Brain pericyte (primary cell): Measurements from ENCODE around the gene SH3BP4.

Experiments
- DNase-seq: peaks from one replicate; pipeline ENCODE4 v3.0.0-alpha.2; 2012; ENCODE audit warnings: low read depth, low spot score

SH3BP4 gene

DNA sequence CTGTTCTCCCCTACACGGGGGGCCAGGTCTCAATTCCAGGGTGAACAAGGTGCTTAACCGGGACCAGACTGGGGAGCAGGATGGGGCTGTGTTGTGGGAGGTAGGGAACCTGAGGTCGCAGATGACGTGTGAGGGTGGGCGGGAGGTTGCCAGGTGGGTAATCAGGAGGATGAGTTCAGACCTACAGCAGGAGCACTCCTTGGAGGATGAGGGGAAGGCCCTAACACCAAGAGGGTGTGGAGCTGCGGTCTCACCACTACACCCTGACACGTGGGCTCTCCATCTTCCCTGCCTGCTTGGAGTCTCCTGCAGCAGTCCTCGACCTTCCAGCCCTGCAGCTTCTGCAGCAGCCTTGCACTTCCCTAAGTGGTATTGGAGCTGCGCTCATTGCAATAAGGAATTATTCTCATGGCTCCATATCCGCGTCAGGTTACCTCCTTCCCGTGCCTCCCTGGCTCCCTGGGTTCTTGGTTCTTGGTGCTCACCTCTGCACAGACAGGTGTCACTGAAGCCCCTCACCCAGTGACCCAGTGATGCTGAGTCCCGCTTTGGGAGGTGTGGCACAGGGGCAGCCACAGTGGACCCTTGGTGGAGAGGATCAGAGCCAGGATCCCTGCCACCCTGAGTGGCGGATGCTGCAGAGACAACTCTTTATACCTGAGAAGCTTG is 15.5 kb downstream of the SH3BP4 start:
- DNase-seq = no peak

DNA sequence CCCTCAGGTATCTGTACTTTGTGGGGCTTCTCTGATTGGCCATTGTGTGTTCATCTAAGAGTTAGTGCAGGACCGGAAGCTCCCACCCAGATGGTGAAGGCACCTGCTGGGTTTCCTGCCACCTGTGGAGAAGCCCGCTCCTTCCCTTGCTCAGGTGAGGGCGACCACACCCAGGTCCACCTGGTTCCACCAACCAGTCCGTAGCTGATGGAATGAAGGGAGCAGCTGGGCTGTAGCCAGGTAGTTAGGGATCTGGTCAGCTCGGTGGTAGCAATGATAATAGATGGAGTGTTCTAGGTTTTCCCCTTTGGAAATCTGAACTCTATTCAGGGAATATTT is 16.0 kb downstream of the SH3BP4 start:
- DNase-seq = no peak

DNA sequence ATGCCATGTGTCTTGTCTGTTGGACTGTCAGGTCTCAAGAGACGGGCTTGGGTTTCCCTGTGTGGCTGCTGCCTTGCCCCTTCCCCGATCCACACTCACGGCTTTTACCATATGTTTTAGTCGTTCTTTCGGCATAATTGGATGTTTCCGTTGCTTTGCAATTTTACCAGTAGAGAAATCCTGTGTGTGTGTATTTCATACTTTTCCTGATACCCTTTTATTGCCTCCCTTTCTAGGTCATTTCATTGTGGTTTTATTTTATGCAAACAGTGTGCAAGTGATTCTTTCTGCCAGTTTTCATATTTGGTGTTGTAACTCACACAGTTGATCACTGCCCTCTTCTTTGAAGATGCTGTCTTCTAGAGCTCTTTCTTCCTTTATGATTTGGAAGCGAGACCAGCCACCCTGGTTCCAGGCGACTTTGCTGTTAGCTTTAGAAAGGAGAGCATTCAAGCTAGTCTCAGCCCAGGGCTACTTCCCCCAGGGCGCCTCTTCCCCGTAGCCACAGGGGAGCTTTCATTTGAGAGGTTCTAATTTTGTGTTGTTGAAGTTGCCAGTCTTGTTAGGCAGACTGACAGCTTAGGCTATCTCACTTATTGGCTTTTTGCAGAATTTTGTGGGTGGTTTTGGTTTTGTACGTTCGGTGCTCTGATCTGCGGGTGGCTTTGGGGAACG is 17.0 kb downstream of the SH3BP4 start:
- no peak for DNase-seq

DNA sequence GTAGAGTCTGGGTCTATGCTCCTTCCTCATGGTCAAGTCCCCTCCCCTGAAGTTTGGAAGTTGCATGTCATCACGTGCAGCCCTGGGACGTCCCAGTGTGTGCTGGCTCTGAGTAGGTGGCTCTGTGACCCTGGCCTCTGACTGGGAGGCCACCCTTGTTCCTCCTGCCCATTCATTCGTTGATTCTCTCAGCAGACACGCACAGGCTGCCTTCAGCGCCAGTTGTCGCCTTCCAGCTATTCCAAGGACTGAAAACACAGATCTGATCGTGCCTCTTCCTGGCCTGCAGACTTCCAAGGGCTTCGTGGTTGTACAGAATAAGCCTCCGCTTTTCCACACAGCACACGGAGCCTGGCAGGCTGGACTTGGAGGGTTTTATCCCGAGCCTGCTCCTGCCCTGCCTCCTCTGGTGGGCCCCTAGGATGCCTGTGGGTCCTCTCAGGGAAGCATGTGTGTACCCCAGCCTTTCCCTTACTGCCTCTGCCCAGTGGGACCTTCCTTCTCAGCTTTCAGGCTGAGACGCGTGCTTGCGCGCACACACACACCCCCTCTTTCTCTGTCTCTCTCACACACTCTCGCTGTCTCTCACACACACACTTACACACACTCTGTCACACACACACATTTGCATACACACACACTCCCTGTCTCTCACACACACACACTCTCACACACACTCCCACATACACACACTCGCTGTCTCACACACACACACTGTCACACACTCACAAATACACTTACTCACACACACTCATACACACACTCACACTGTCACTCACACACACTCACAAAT is 17.7 kb downstream of the SH3BP4 start:
- DNase-seq = no peak

DNA sequence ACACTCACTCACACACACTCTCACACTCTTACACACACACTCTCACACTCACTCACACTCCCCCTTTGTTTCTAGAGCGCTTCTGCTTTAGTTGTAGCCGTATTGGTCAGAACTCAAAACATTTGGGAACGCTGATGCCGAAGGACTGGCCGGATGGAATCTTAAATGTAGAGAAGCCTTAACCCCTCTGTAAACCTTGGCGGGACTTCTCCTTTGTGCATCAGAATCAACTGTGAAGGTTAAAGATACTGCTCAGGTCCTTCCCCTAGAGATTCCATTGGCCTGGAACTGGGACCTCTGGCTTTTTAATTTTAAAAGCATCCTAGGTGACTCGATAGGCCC is 18.3 kb downstream of the SH3BP4 start:
- no peak for DNase-seq

DNA sequence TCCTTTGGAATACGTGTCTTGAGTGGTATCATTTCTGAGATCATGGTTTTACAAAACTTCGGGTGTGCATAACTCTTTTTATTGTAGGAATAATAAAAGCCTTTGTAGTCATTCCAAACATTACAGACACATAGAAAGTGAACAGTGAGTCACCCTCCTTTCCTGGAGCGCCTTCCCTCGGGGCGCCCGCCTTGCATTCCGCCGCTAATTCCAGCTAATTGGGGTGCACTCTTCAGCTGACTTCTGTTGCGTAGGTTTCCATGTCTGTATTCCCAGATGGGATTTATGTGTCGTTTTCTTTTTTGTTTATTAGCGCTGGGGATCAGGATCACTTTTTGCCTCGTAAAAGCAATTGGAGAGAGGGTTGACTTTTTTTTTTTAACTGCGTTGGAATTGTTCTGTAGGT is 18.7 kb downstream of the SH3BP4 start:
- DNase-seq = no peak

DNA sequence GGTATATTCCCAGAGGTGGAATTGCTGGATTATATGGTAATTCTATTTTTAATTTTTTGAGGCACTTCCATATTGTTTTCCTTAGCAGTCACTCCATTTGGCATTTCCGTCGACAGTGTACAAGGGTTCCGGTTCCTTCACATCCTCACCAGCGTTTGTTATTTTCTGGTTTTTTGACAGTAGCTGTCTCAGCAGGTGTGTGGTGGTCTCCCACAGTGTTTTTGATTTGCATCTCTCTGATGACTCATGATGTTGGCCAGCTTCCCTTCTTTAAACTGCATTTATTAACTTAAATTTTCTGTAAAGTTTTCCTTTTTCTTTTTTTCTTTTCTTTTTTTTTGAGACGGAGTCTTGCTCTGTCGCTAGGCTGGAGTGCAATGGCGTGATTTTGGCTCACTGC is 19.7 kb downstream of the SH3BP4 start:
- no peak for DNase-seq

DNA sequence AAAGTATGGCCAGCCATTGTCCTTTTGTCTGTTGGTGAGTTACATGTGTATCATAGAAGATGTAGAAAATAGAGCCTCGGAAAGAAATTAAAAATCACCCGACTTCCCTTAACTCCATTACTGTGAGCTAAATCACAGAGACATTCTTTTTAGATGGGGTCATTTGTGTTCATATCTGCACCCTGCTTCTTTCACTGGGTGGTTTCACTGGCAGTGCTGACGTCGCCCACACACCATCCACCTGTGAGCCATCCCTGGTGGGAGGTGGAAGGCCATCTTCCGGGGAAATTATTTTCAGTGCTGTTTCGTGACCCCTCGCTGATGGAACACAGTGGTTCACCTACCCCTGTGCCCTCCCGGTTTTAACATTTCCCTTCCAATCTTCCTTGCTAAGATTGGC is 21.2 kb downstream of the SH3BP4 start:
- DNase-seq = no peak

DNA sequence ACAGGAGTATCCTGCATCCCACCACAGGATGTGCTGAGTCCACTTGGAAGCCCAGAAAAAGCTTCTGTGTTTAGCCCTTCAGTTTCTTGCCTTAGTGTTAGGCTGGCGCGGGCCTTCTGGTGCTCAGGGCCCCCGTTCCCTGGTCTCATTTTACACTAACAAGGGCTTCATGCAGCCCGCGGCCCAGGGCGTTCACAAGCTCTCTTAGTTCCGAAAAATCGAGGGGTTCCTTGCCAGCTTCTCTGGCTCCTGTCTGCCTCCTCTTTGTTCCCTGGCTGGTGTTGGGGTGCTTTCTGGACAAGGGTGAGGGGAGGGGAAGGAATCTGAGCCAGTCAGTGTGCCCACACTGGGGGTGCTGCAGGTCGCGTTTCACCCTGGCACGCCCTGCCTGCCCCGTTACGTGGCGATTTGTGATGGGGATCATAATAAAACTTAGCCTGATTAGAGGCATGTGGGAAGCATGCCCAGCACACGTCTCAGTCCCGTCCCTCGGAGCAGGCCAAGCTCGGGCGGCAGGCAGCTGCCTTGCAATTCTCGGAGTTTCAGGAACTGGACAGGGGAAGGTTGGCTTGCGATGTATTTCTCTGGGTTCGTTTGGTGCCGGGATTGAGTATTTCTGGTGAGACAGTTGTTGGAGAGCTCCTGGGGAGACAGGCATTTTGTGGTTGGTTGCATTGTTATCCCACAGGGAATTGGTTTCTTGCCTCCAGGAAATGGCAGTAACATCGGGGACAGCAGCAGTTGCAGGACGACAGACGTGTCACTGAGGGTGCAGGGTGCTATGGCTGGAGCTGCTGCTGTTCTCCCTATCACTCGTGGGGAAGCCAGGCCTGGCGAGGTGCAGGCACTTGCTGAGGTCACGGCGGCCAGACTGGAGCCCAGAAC is 22.9 kb downstream of the SH3BP4 start:
- DNase-seq = no peak

DNA sequence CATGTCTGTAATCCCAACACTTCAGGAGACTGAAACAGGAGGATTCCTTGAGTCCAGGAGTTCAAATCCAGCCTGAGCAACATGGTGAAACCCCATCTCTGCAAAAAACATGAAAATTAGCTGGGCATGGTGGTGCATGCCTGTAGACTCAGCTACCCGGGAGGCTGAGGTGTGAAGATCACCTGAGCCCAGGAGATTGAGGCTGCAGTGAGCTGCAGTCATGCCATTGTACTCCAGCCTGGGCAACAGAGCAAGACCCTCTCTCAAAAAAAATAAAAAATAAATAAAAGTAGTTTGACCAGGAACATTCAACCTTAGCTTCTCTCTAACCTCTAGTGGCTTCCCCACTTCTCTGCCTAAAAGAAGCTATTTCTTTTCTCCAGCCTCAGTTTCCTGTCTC is 23.8 kb downstream of the SH3BP4 start:
- DNase-seq = no peak

DNA sequence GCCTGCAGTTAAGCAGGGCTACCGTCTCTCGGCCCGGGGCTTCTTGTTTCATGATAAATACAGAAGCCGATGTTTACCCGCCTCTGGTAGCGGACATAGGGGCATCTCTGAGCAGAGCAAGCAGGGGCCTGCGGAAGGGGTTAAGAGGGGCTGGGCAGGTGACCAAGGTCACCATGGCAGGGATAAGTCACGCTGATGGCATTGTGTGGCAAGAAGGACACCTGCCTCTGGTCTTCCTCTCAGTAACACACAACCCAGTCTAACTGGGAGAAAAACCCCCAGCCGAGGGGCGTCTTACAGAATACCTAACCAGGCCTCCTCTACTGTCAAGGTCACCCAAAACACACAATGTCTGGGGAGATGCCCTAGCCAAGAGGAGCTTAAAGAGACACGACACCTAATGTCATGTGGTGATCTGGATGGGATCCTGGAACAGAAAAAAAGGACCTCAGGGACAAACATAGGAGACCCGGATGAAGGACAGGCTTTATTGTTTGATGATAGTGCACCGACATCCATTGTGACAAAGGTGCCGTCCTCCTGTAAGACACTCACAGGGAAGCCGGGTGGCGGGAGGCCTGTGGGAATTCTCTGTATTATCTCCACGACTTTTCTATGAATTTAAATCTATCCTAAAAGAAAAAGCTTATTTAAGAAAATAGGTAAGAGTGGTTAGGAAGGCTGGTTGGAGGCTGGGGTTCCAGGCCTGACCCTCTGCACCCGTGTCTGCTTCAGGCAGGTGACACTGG is 24.8 kb downstream of the SH3BP4 start:
- no peak for DNase-seq

DNA sequence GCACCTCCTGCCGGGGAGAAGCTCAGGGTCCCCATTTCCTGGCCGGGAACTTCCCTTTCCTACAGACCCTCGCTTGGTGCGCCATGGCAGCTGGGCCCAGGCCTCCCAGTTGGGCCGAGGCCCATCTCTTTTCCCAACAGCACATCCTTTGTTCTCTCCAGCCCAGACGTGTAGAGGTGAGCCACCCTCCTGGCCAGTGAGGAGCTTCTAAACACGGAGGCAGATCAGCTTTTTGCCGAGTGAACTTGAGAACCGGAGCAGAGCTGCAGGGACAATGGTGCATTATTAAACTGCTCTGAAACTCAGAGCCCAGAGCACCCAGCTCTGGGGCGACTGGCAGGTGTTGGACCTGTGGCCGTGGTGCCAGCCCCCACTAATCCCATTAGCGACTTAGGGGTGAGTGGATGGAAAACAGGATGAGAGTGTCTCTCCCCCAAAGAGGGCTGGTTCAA is 25.4 kb downstream of the SH3BP4 start:
- no peak for DNase-seq

DNA sequence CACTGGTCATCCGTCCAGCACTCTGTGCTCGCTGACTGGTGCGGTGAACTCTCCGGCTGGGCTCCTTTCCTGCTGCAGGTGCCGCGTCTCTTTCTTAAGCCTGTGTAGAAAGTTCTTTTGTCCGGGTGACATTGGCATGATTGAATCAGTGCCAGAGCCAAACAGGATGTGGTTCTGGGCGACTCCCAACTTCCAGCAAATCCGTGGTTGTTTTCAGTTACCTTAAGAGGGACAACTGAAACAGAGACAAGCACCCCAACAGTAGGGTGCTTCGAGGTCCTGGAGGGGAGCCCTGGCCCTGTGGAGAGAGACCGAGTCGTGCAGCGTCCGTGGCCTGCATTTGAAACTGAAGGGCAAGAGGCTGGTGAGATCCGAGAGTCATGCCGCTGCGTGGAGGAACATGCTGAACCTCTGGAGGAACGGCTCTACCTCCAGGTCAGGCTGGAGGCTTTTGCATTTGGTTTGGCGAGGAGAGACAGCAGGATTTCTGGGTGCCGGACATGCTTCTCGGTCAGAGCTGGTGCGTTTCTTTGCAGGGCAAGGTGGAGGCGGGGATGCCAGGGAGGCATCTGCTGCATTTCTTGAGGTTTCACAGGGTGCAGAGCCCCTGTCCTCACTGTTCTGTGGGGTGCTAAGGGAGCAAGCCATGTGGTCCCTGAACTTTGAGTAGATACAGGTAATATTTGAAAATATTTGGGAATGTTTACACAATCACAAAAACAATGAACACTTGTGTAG is 26.8 kb downstream of the SH3BP4 start:
- DNase-seq = no peak

DNA sequence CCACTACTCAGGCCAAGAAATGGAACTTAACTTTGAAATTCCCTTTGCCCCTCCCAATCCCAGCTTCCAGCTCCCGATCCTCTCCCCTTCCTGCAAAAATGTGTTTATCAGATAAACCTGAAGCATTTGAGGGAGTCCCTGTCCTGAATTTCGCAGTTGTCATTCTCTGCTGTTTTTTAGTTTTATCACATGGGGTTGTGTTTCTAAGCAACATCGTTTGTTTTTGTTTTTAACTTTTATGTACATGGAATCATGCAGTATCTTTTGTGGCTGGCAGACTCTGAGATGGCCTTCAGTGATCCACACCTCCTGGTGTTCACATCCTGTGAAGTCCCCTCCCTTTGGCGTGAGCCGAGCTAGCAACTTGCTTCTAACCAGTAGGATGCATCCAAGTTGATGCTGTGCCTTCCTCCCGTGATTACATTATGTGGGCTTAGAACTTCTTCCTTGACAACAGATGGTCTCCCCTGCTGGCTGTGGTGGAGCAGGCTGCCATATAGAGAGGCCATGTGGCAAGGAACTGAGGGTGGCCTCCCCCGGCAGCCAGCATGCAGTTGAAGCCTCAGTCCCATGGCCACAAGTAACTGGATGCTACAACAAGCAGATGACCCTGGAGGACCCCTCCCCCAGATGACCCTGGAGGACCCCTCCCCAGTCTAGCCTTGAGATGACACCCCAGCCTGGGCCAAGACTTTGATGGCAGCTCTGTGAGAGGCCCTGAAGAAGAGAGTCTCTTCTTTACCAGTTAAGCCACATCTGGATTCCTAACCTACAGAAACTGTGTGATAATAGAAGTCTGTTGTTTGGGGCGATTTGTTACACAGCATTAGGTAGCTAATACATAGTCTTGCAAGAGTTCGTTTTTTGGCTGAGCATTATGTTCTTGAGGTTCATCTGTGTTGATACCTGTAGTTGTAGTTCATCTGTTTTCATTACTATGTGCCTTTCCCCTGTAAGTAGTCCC is 27.7 kb downstream of the SH3BP4 start:
- DNase-seq = no peak

DNA sequence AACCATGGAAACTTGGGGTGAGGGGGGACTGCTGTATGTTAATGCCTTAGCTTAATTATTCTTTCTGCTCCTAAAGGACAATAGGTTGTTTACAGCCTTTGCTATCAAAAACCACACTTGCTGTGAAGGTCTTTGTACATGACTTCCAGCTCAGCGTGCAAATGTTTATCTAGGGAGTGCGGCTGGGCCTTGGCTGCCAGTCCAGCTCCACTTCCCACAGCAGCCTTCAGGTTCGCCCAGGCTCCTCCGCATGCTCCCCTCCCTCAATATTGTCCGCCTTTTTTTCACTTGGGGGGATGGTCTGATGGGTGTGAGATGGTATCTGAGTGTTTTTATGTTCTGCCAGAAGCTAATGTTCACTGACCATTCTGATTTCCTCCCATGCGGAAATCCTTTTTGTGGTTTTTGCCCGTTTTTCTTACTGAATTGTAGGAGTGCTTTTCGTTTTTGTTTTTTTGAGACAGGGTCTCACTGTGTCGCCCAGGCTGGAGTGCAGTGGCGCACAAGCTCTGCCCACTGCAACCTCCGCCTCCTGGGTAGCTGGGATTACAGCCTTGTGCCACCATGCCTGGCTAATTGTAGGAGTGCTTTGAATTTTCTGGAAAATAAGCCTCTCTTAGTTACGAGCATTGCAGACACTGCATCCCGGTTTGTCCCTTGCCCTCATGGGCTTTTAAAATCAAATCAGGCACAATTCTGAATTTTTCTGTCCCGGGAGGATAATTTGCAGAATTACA is 28.8 kb downstream of the SH3BP4 start:
- no peak for DNase-seq

DNA sequence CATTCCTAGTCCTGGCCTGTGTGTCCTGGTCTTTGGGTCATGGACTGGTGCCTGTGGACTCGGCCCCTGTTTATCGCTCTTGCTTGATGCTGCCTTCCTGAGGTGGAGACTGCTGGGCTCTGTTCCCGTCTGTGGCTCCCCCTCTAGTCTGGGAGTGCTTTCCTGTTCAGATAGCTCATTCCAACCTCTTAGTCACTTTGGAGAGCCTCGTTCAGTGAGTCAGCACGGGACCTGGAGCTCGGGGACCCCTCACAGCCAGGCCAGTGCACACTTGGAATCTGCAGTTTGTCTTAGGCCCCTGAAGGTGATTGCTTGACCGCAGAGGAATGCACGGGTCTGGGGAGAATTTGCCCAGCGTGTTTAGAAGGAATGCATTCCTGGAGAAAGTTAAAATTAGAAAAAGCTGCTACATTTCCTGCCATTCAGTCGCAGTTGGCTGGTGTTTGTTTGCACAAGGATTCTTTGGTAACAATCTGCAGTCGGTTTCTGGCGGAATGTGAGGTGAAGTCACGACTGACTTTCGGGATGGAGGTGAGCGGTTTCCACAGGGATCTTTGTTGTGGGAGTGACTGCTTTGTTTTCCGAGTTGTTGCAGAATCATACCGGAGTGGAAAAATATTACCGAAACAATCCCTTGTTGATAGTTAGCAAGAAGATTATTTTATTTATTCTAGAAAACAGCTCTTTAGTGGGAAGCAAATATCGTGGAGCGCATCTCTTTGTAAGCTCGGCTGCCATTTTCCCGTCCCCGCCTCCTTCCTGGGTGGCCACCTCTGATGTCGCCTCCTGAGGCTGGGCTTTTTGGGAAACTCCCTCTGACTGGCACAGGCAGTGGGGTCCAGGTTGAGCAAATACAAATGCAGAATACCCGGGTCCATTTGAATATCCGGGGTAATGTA is 29.6 kb downstream of the SH3BP4 start:
- DNase-seq = no peak

DNA sequence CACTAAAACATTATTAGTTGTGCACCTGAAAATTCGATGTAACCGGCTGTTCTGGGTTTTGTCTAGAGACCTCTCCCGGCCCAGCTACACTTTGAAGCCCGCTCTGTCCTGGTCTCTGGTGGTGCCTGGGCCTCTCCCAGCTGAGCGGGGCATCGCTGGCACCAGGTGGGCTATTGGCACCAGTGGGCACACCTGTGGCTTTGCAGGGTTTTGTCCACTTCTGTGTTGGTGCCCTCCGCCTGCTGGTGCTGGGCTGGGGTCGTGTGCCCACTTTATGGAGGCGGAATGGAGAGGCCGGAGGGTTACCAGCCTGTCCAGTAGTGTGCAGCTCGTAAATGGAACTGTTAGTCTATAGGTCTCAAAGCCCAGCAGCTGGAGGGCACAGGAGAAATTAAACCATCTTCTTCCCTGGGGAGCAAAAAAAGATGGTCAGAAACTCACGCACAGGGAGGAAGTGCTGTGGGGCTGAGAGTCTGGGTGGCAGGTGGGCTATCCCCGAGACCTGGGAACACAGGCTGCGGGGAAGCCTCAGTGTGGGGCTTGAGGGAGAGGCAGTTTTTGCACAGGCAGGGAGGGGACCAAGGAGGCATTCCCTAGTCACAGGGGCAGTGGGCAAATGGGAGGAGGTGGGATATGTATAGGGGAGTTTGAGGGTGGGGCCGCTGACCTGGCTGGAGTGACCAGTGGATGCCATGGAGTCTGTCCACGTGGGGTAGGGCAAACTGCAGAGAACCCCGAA is 30.4 kb downstream of the SH3BP4 start:
- no peak for DNase-seq
